Tibial nerve (tissue), 4 donors: ENCODE measurements around the gene ETV2.

Source experiments
- CTCF ChIP-seq, 5 experiments: fragments of 200-600 bp in 3 of 5; fragments of 450-650 bp in 2 of 5; sonication (generic) in 3 of 5; IDR thresholded peaks; one replicate each; pipeline ENCODE4 v1.5.1; 2016 to 2019; ENCODE audit warnings: antibody characterized with exemption in 5 of 5, mild to moderate bottlenecking in 3 of 5, moderate library complexity in 2 of 5
- EP300 ChIP-seq, 2 donors: sonication (generic); formaldehyde crosslinking; IDR thresholded peaks; one replicate each; pipeline ENCODE4 v1.6.1; 2017; ENCODE audit warnings: antibody characterized with exemption in 2 of 2, mild to moderate bottlenecking in 1 of 2
- POLR2A ChIP-seq, 2 donors: fragments of 450-650 bp; IDR thresholded peaks; one replicate each; pipeline ENCODE4 v1.6.1; 2017; ENCODE audit warnings: antibody characterized with exemption in 2 of 2, mild to moderate bottlenecking in 2 of 2, moderate library complexity in 2 of 2

GRCh38 chr19:35633727-35634440, 7.7 kb upstream of the ETV2 start:
- TF ChIP-seq CTCF (IDR thresholded peaks at IDR 0.05) (no peak), EP300 (IDR thresholded peaks at IDR 0.05) (no peak), POLR2A (IDR thresholded peaks at IDR 0.05) (no peak)
